ENCODE results near the gene CKAP5.

DNA sequence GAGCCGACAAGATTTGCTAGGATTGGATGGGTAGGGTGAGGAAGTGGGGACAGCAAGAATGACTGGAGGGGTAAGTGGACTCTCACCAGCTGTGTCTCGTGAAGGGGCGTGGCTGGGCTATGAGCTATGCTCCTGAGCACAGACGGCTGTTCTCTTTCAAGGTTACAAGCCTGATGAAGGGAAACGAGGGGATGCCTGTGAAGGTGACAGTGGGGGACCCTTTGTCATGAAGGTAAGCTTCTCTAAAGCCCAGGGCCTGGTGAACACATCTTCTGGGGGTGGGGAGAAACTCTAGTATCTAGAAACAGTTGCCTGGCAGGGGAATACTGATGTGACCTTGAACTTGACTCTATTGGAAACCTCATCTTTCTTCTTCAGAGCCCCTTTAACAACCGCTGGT is 107.2 kb downstream of the CKAP5 start:
- TF ChIP-seq, protein P1, sequence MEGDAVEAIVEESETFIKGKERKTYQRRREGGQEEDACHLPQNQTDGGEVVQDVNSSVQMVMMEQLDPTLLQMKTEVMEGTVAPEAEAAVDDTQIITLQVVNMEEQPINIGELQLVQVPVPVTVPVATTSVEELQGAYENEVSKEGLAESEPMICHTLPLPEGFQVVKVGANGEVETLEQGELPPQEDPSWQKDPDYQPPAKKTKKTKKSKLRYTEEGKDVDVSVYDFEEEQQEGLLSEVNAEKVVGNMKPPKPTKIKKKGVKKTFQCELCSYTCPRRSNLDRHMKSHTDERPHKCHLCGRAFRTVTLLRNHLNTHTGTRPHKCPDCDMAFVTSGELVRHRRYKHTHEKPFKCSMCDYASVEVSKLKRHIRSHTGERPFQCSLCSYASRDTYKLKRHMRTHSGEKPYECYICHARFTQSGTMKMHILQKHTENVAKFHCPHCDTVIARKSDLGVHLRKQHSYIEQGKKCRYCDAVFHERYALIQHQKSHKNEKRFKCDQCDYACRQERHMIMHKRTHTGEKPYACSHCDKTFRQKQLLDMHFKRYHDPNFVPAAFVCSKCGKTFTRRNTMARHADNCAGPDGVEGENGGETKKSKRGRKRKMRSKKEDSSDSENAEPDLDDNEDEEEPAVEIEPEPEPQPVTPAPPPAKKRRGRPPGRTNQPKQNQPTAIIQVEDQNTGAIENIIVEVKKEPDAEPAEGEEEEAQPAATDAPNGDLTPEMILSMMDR (optimal IDR thresholded peaks at IDR 0.05 in 1 of 3, IDR thresholded peaks at IDR 0.05 in 1 of 3, conservative IDR thresholded peaks at IDR 0.05 in 1 of 3; ENCODE audit: extremely low read depth in 1 of 3, insufficient read depth in 2 of 3, low read length in 3 of 3), result no peak
- no peak for TF ChIP-seq EZH2 (IDR thresholded peaks at IDR 0.05; ENCODE audit: low read length)
